ENCODE data around the gene OR2M5. TPM values are rescaled to one million over a fixed set of nuclear protein-coding genes. Genes with fewer than 3 reads are reported as not detected.

Gene OR2M5, protein sequence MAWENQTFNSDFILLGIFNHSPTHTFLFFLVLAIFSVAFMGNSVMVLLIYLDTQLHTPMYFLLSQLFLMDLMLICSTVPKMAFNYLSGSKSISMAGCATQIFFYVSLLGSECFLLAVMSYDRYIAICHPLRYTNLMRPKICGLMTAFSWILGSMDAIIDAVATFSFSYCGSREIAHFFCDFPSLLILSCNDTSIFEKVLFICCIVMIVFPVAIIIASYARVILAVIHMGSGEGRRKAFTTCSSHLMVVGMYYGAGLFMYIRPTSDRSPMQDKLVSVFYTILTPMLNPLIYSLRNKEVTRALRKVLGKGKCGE
- not detected for polyA plus RNA-seq (ENCODE audit: insufficient read length in 4 of 4)

DNA sequence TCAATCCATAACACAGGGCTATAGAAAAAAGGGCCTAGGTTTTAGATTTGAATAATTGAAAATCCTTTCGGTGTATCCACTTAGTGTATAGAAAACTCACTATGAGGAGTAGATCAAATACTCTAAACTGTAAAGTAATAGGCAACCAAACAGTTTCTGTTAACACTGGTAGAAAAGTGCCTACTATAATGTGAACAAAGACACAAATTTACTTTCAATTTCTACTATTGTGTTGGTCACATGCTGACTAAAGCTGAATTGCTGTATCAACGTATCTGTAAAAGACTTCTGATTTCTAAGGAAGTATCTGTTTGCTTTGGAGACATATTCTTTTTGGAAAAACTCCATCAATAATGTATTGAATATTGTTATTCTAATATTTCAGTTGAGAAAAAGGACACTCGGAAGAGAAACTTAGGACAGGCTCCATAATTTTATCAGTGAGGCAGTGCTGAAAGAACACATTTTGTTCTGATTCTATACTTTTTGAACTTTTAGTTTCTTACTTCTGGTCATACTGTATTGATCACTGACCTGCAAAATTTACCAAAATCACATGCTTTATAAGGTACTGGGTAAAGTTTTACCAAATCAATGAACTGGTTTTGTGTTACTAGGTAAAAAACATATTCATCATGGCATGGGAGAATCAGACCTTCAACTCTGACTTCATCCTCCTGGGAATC lies at the start of gene OR2M5:
TSS of gene OR2M5 (plus strand) at position 636 of the 686 bp plus-strand sequence. CDS start at position 636, 0 bp downstream.
- no peak for DNase-seq (ENCODE audit: low read depth in 4 of 4, low spot score in 3 of 4)

DNA sequence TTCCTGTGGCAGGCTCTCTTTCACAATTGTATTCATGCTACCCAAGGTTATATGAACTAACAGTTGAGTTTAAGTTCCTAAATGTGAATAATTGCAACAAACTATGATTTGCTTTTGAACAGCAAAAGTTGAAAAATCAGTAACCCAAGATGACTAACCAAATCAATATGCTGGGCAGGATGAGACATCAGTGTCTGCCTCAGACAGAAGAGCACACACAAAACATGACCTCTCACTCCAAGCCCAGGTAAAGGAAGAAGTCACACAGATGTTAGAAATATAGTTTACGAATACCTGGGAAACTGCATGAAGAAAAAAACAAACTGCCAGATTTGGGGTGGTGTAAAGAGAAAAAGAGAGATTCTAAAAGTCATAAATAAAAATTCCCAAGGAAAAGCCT lies 46.4 kb upstream of the OR2M5 start:
- no peak for DNase-seq (ENCODE audit: low read depth in 4 of 4, low spot score in 3 of 4)

DNA sequence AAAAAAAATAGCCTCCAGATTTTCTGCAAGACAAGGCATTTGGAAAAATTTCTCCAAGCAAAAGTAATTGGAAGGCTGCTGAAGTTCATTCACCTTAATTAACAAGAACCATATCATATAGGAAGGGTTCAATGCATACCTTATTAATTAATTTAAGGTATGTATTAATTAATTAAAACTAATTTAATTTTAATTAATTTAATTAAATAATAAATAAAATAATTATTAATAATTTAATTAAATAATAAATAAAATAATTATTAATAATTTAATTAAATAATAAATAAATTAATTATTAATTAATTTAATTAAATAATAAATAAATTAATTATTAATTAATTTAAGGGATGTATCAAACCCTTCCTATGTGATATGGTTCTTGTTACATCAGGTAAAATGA lies 42.1 kb upstream of the OR2M5 start:
- no peak for DNase-seq (ENCODE audit: low read depth in 4 of 4, low spot score in 3 of 4)

DNA sequence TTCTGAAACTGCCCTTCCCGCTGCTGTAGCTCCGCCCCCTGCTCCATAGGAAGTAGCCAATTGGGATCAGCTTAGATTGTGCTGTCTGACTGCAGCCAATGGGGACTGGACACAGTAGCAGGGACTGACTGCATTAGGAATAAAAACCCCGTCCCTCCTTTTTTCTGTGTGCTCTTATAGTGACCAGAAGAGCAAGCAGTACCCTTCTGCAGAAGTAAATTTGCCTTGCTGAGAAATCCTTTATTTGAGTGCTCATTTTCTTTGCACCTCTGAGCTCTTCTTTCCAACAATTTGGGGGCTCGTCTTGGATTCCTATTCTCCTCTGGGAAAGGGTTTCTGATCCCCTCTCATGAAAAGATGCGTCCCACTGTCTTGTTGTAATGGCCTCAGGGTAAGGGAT lies 33.8 kb upstream of the OR2M5 start:
- DNase-seq (ENCODE audit: low read depth in 4 of 4, low spot score in 3 of 4): no peak

DNA sequence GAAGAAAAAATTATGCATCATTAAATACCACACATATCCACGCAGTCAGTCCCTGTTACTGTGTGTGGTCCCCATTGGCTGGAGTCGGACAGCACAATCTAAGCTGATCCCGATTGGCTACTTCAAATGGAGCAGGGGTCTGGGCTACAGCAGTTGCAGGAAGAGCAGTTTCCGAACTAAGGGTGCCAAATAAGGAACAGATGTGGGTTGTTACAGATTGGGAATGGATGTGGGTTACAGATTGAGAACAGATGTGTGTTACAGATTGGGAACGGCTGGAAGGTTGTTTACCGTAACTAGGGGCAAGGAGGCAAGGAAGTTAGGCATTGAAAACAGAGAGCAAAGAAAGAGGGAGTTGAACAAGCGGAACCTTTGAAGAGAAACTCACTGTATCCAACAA lies 30.1 kb upstream of the OR2M5 start:
- DNase-seq (ENCODE audit: low read depth in 4 of 4, low spot score in 3 of 4): no peak

DNA sequence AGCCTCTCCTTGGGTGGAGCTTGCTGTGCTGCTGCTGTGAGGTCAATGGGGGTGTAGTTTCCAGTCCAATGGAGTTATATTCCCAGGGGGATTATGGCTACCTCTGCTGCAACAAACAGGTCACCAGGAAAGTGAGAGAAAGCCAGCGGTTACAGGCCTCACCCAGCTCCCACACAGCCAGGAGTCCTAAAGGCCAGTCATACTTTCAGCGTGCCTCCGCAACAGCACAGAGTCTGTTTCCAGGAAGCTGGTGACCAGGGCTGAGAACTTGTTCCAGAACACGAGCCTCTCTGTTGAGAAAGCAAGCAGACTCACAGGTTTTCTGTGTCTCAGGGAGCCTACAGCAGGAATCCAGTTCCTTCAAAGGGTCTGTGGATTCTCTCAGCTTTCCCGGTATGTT lies 17.3 kb upstream of the OR2M5 start:
- DNase-seq (ENCODE audit: low read depth in 4 of 4, low spot score in 3 of 4): no peak

DNA sequence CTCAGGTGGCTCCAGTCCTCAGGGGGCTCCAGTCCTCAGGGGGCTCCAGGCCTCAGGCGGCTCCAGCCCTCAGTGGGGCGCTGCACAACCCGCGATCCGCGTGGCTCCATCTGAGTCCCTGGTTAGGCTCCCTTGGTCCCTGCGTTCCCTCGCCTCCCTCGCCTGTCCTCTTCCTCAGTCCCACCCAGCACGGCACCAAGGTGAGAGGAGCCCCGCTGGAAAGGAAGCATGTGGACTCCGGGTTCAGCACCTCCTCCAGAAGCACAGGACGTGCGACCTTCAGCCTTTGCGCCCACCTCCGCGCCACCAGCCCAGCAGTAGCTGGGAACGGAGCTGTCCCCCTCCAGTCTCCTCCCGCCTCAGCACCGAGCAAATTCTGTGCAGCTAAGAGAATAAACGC lies 8.1 kb upstream of the OR2M5 start:
- DNase-seq (ENCODE audit: low read depth in 4 of 4, low spot score in 3 of 4): no peak

DNA sequence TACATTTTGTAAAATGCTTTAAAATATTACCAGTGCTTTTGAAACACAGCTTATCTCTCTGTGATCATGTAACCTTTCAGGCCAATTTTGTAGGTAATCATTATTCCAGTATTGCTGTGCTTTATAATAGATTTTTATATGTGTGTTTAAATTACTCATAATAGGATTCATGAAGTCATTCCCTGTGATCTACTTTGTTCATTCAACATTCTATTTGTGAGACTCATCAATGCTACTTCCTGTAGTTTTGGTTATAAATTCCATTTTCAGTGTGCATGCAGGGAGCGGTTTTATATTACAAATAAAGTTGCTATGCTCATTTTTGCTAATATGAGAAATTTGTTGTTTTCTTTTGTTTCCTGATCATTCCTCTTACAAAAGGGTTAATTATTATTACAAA lies 4.1 kb upstream of the OR2M5 start:
- no peak for DNase-seq (ENCODE audit: low read depth in 4 of 4, low spot score in 3 of 4)

DNA sequence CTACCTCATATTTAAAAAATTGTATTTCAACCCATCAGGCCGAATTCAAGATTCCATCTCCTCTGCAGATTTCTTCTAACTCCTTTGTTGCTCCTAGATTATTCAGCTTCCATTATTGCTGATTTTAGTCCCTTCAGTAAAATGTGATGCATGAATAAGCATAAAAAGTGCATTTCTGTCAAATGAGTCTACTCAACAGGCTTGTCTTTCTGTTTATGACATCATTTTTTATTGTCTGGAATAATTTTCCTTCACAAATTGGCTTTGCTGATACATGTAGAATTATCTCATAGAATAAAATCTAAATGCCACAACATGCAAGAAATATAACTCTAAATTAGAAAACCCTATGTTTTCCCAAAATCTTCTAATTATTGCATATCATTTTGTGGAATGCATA lies 1.6 kb upstream of the OR2M5 start:
- DNase-seq (ENCODE audit: low read depth in 4 of 4, low spot score in 3 of 4): no peak

DNA sequence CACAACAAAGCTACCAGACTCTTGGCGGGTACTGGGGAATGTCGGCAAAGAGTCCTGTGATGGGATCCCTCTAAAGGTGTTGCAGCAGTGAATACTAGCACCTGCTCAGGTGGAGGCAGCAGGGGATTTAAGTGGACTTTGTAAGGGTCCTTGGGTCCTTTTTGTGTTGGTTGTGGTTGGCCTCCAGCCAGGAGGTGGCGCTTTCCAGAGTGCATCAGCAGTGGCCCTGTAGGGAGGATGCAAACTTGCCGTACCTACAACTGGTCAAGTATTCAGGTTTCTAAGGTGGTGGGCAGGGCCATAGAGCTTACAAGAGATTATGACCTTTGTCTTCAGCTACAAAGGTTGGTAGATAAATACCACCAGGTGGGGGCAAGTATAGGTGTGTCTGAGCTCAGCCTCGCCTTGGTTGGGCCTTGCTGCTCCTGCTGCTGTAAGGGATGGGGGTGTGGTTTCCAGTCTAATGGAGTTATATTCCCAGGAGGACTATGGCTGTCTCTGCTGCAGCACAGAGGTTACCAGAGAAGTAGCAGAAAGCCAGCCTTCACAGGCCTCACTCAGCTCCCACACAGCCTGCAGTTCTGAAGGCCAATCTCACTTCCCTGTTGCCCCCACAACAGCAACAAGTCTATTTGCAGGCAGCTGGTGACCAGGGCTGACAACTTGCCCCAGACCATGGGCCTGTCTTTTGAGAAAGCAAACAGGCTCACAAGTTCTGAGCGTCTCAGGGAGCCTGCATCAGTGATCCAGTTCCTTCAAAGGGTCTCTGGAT lies 7.3 kb downstream of the OR2M5 start:
- no peak for DNase-seq (ENCODE audit: low read depth in 4 of 4, low spot score in 3 of 4)

DNA sequence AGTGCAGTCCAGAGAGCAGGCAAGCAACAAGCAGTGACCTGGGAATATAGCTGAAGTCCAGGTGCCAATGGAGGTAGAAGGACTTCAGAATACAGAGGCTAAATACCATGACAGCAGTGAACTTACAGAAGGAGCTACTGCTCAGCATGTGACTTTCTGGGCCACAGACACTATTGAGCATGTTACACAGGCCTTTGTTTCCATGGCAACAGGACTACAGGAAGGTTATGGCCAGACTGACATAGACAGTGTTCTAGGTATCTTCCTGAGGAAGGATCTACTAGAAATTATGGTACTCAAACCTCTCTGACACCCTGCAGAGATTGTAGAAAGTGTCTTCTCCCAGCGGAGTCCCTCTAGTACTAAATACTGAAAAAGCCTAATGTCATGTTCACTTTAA lies 11.0 kb downstream of the OR2M5 start:
- DNase-seq (ENCODE audit: low read depth in 4 of 4, low spot score in 3 of 4): no peak

DNA sequence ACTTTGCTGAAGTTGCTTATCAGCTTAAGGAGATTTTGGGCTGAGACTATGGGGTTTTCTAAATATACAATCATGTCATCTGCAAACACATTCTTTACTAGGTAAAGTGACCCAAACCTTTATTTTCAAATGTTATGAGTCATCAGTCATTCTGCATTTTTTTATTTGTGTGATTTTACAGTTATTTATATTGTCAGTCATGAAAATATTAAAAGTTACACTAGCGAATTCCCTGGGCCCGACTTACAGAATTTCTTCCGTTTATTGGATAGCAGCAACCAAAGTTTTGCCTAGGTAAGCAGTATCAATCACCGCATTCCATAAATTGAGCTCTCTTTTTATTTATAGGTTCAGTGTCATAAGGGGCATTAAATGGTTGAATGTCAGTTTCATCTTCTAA lies 13.8 kb downstream of the OR2M5 start:
- DNase-seq (ENCODE audit: low read depth in 4 of 4, low spot score in 3 of 4): no peak

DNA sequence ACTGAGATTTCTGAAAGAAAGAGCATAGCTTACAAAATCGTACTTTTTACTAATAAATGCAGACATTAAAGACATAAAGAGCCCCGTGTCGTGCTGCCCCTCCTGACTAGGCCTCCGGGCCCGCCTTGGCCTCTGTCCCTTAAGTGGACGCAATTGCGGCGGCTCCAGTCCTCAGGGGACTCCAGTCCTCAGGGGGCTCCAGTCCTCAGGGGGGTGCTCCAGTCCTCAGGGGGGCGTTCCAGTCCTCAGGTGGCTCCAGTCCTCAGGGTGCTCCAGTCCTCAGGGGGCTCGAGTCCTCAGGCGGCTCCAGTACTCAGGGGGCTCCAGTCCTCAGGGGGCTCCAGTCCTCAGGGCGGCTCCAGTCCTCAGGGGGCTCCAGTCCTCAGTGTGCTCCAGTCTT lies 19.1 kb downstream of the OR2M5 start:
- no peak for DNase-seq (ENCODE audit: low read depth in 4 of 4, low spot score in 3 of 4)

DNA sequence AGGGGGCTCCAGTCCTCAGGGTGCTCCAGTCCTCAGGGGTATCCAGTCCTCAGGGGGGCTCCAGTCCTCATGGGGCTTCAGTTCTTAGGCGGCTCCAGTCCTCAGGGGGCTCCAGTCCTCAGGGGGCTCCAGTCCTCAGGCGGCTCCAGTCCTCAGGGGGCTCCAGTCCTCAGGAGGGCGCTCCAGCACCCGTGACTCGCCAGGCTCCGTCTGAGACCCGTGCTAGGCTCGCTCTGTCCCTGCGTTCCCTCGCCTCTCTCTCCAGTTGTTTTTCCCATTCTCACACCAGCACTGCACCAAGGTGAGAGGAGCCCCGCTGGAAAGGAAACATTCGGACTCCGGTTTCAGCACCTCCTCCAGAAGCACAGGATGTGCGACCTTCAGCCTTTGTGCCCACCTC lies 20.2 kb downstream of the OR2M5 start:
- DNase-seq (ENCODE audit: low read depth in 4 of 4, low spot score in 3 of 4): no peak

DNA sequence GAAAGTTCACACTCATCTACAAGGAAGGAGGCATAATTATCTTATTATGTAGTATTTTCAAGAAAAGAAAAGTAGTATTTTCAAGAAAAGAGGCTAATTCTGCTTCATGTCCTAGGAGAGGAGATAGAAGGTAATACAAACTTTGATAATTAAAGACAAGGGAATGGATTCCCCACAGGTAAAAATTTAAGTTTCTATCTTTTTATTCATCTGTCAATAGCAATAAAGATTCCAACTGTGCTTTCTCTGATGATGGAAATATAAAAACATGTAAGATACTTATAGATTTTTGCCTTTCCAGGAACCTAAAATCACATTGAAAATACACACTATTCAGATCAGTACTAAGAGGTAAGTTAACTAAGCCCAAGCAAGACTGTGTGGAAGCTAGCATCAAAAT lies 29.6 kb downstream of the OR2M5 start, which contains the start of gene OR2M2:
TSS of gene OR2M2 (plus strand) at position 301 of the 400 bp plus-strand sequence. CDS start 5,165 bp downstream, outside the sequence.
- DNase-seq (ENCODE audit: low read depth in 4 of 4, low spot score in 3 of 4): no peak

DNA sequence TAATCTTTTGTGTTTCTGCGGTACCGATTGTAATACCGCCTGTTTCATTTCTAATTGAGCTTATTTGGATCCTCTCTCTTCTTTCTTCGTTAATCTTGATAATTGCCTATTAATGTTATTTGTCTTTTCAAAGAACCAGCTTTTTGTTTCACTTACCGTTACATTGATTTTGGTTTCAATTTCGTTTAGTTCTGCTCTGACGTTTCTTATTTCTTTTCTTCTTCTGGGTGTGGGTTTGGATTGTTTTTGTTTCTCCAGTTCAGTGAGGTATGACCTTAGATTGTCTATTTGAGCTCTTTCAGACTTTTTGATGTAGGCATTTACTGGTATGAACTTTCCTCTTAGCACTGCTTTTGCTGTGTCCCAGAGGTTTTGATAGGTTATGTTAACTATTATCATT lies 39.0 kb downstream of the OR2M5 start:
- DNase-seq (ENCODE audit: low read depth in 4 of 4, low spot score in 3 of 4): no peak

DNA sequence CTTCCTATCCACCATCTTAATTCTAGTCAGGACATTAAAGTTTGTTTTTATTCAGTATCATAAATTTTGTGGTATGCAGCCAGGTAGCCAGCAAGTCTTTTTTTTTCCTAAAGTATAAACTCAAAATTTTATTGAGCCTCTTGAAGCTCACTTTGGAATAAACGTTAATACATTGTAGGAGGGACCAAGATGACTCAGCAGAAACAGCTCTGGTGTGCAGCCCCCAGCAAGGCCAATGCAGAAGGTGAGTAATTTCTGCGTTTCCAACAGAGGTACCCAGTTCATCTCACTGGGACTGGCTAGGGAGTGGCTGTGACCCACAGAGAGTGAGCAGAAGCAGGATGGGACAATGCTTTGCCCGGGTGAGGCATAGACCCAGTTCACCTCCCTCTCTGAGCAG lies 42.4 kb downstream of the OR2M5 start:
- no peak for DNase-seq (ENCODE audit: low read depth in 4 of 4, low spot score in 3 of 4)

DNA sequence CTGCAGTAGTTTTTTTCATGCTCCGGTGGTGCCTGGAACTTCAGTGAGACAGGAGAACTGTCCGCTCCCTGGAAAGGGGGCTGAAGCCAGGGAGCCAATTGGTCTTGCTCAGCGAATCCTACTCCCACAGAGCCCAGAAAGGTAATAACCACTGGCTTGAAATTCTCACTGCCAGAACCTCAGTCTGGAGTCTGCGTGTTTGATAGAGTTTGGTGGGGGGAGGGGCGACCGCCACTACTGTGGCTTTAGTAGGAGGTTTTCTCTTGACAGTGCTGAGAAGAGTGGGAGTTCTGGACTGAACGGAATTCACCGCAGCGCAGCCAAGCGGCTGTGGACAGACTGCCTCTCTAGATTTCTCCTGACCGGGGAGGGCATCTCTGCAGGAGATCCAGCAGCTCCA lies 44.1 kb downstream of the OR2M5 start:
- peak in 1 of 4 donors; percentile 12 for DNase-seq (ENCODE audit: low read depth in 4 of 4, low spot score in 3 of 4)

DNA sequence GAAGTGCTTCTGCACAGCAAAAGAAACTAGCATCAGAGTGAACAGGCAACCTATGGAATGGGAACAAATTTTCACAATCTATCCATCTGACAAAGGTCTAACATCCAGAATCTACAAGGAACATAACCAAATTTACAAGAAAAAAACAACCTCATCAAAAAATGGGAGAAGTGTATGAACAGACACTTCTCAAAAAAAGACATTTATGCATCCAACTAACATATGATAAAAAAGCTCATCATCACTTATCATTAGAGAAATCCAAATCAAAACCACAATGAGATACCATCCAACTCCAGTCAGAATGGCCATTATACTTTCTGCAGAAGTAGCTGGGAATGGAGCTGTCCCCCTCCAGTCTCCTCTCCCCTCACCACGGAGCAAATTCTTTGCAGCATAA lies 49.2 kb downstream of the OR2M5 start:
- DNase-seq (ENCODE audit: low read depth in 4 of 4, low spot score in 3 of 4): no peak

Data from right renal pelvis (tissue), 4 donors.